K562 (cell line): ENCODE results near the gene PGS1.

Source experiments
- CTCF ChIP-seq, 3 experiments: IDR thresholded peaks in 2 of 3; conservative IDR thresholded peaks in 1 of 3; 2 replicates each; pipeline ENCODE4 v1.5.1; 2011 to 2012; ENCODE audit warnings: low read length in 3 of 3, mild to moderate bottlenecking in 3 of 3, control low read depth in 2 of 3, improper control_type of control experiment in 1 of 3, inconsistent platforms in 1 of 3, low read depth in 1 of 3, mixed read lengths in 1 of 3, moderate library complexity in 1 of 3; ENCODE audit not compliant: insufficient read depth in 2 of 3
- HOMEZ ChIP-seq: fragments of 250-450 bp; sonication (Bioruptor Pico); IDR thresholded peaks from 2 replicates; pipeline ENCODE4 v1.4.0; 2020; ENCODE audit warnings: mild to moderate bottlenecking, moderate library complexity
- IFI16 ChIP-seq: fragments of 250-450 bp; sonication (Bioruptor Pico); IDR thresholded peaks from 2 replicates; pipeline ENCODE4 v2.1.2; 2022; ENCODE audit warnings: mild to moderate bottlenecking, inconsistent platforms
- MYC ChIP-seq, 2 experiments: fragments of 250-450 bp in 1 of 2; sonication (Bioruptor Pico) in 1 of 2; IDR thresholded peaks; 2 replicates each; pipeline versions ENCODE4 v1.5.1 to v1.6.1; 2012 to 2021; ENCODE audit warnings: low read depth in 2 of 2, borderline replicate concordance in 1 of 2, improper control_type of control experiment in 1 of 2, low read length in 1 of 2, mild to moderate bottlenecking in 1 of 2, moderate library complexity in 1 of 2
- POLR2AphosphoS5 ChIP-seq: IDR thresholded peaks from 2 replicates; pipeline ENCODE4 v1.6.1; 2011; ENCODE audit warnings: mild to moderate bottlenecking, low read depth, low read length, moderate library complexity; ENCODE audit not compliant: control insufficient read depth, insufficient read depth
- SAFB ChIP-seq: fragments of 200-400 bp; formaldehyde crosslinking; IDR thresholded peaks from 2 replicates; pipeline ENCODE4 v1.6.1; 2017; ENCODE audit warnings: low read depth, low read length, borderline replicate concordance
- SMAD4 ChIP-seq: fragments of 250-450 bp; sonication (Bioruptor Pico); conservative IDR thresholded peaks from 2 replicates; pipeline ENCODE4 v1.8.0; 2021; ENCODE audit warnings: inconsistent platforms, mild to moderate bottlenecking, moderate library complexity
- YY1 ChIP-seq, 3 experiments: IDR thresholded peaks; 2 replicates each; pipeline ENCODE4 v1.6.1; 2011; ENCODE audit warnings: low read length in 2 of 3, mild to moderate bottlenecking in 2 of 3, moderate library complexity in 2 of 3, borderline replicate concordance in 1 of 3, control low read depth in 1 of 3, low read depth in 1 of 3; ENCODE audit not compliant: insufficient read depth in 3 of 3, insufficient replicate concordance in 2 of 3, control insufficient read depth in 1 of 3, insufficient read length in 1 of 3; ENCODE audit errors: extremely low read depth in 1 of 3

GRCh38 chr17:78372841-78373240 is 5.6 kb upstream of the PGS1 start:
- no peak for TF ChIP-seq YY1 (IDR thresholded peaks at IDR 0.05; ENCODE audit: borderline replicate concordance in 1 of 3, control insufficient read depth in 1 of 3, extremely low read depth in 1 of 3, insufficient read depth in 3 of 3, insufficient read length in 1 of 3, insufficient replicate concordance in 2 of 3, low read depth in 1 of 3, low read length in 2 of 3)
- TF ChIP-seq CTCF (IDR thresholded peaks at IDR 0.05 in 2 of 3, conservative IDR thresholded peaks at IDR 0.05 in 1 of 3; ENCODE audit: insufficient read depth in 2 of 3, low read depth in 1 of 3, low read length in 3 of 3), result no peak
- no peak for TF ChIP-seq SMAD4
- no peak for TF ChIP-seq IFI16
- TF ChIP-seq HOMEZ (CRISPR knock-in tag), result no peak
- no peak for TF ChIP-seq POLR2AphosphoS5
- no peak for TF ChIP-seq SAFB
- TF ChIP-seq MYC (IDR thresholded peaks at IDR 0.05; ENCODE audit: low read depth, low read length), result no peak
- no peak for TF ChIP-seq MYC (CRISPR knock-in tag; IDR thresholded peaks at IDR 0.05; ENCODE audit: borderline replicate concordance, low read depth)
